ENCODE results near the gene PIEZO1.

The PIEZO1 gene

DNA sequence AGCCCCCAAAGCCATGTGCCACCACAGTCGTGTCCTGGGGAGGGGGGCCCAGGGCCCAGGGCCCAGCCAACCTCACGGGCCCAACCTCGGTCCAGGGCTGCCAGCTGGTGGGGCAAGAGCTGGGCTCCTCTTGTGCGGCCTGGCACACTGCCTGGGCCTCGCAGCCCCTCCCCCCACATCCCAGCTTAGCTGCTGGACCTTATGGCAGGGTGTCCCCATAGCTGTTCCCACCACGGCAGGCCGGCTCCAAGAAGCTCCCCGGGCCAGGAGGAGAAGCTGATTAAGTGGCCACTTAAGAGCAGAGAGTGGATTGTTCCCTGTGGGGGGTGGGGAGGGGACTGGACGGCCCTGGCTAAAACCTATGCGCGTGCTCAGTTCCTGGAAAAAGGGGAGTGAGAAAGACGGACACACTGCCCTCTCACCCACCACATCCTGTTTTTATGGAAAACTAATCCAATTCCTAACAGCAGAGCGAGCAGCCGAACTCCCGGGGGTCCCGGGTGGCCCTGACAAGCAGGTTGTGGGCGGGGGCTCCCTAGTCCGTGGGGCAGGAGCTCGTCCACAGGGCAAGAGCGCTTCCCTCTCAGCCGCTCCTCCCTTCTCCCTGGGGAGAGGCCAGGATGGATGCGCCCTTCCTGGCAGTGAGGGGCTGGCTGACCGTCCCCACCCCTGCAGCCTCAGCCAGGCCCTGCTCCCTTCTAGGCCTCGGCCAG lies 16.8 kb downstream of the PIEZO1 start:
- no peak for DNase-seq
- Mint-ChIP-seq H3K4me1 (peaks cover 65% of the 10 kb centered on the region), H3K27ac (no peak overlapping the region), H3K36me3 (ENCODE audit: low read depth) (no peaks in the 10 kb centered on the region), H3K4me3 (no peak overlapping the region), H3K9me3 (no peaks in the 10 kb centered on the region), H3K27me3 (ENCODE audit: low read depth, poor library complexity) (peaks cover 24% of the 10 kb centered on the region)
- TF ChIP-seq, protein P1, sequence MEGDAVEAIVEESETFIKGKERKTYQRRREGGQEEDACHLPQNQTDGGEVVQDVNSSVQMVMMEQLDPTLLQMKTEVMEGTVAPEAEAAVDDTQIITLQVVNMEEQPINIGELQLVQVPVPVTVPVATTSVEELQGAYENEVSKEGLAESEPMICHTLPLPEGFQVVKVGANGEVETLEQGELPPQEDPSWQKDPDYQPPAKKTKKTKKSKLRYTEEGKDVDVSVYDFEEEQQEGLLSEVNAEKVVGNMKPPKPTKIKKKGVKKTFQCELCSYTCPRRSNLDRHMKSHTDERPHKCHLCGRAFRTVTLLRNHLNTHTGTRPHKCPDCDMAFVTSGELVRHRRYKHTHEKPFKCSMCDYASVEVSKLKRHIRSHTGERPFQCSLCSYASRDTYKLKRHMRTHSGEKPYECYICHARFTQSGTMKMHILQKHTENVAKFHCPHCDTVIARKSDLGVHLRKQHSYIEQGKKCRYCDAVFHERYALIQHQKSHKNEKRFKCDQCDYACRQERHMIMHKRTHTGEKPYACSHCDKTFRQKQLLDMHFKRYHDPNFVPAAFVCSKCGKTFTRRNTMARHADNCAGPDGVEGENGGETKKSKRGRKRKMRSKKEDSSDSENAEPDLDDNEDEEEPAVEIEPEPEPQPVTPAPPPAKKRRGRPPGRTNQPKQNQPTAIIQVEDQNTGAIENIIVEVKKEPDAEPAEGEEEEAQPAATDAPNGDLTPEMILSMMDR (IDR thresholded peaks at IDR 0.05) = no peak

DNA sequence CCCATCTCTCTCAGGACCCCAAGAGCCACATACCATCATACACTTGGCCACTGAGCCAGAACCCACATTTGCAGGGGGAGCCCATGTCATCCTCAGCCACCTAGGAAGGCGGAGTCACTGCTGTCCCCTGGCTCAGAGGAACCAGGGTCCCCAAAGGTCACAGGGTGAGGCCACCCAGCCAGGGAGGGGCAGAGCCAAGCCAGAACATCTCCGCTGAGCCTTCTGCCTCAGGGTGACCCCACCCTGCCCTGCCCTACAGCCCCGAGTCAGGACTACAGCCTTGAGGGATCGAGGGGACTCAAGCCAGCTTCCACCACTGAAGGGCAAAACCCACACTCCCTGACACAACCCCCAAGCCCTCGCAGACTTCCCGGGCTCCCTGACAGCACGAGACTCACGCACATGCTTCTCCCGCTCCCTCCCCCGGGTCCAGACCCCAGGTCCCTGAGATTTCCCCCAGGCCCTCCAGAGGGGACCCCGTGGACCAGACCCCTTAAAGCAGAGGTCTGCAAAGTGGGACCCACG lies 17.4 kb downstream of the PIEZO1 start:
- Mint-ChIP-seq H3K4me1 (peaks cover 61% of the 10 kb centered on the region), H3K4me3 (no peak overlapping the region), H3K9me3 (no peaks in the 10 kb centered on the region), H3K27ac (no peak overlapping the region), H3K36me3 (ENCODE audit: low read depth) (no peaks in the 10 kb centered on the region), H3K27me3 (ENCODE audit: low read depth, poor library complexity) (peaks cover 24% of the 10 kb centered on the region)
- TF ChIP-seq, protein P1 (IDR thresholded peaks at IDR 0.05) = no peak
- DNase-seq = no peak

GRCh38 chr16:88766975-88767374 lies 18.0 kb downstream of the PIEZO1 start:
- TF ChIP-seq, protein P1 (IDR thresholded peaks at IDR 0.05) = no peak
- DNase-seq = no peak
- H3K27ac Mint-ChIP-seq = no peak overlapping the region
- H3K4me1 Mint-ChIP-seq = peaks cover 60% of the 10 kb centered on the region
- no peaks in the 10 kb centered on the region for H3K9me3 Mint-ChIP-seq
- H3K27me3 Mint-ChIP-seq (ENCODE audit: low read depth, poor library complexity) = peaks cover 24% of the 10 kb centered on the region
- H3K36me3 Mint-ChIP-seq (ENCODE audit: low read depth) = no peaks in the 10 kb centered on the region
- no peak overlapping the region for H3K4me3 Mint-ChIP-seq

DNA sequence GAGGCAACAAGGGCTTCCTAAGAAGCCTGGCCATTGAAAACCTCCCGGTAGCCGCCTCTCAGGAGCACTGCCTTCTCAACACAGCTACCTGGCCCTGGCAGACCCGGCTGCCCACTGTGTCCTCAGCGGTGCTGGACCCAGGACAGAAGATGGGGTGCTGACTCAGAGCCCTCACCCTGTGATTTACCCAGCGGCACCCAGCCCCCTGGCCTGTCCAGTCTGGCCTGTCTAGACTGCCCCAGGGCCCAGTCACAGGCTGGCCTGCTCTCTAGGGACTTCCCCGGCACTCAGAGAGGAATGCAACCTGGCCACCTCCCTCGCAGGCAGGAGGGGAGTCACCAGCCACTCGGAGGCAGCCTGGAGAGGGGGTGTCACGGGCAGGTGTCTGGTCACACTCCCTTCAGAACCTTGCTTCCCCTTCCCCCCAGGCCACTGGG lies 20.1 kb downstream of the PIEZO1 start:
- no peaks in the 10 kb centered on the region for H3K9me3 Mint-ChIP-seq
- no peak overlapping the region for H3K4me3 Mint-ChIP-seq
- no peak overlapping the region for H3K27ac Mint-ChIP-seq
- peaks cover 50% of the 10 kb centered on the region for H3K4me1 Mint-ChIP-seq
- no peak for DNase-seq
- TF ChIP-seq, protein P1 (IDR thresholded peaks at IDR 0.05) = no peak
- H3K36me3 Mint-ChIP-seq (ENCODE audit: low read depth) = no peaks in the 10 kb centered on the region
- H3K27me3 Mint-ChIP-seq (ENCODE audit: low read depth, poor library complexity) = peaks cover 23% of the 10 kb centered on the region

GRCh38 chr16:88764080-88764479 lies 20.9 kb downstream of the PIEZO1 start:
- DNase-seq = no peak
- Mint-ChIP-seq H3K36me3 (ENCODE audit: low read depth) (no peaks in the 10 kb centered on the region), H3K9me3 (no peaks in the 10 kb centered on the region), H3K27ac (no peak overlapping the region), H3K4me1 (peaks cover 47% of the 10 kb centered on the region), H3K27me3 (ENCODE audit: low read depth, poor library complexity) (peaks cover 23% of the 10 kb centered on the region), H3K4me3 (no peak overlapping the region)
- TF ChIP-seq, protein P1 (IDR thresholded peaks at IDR 0.05) = no peak
